DND-41 (cell line): Measurements from ENCODE around the gene GATAD2B.

Experiments used
- EZH2 ChIP-seq: IDR thresholded peaks from 3 replicates; pipeline ENCODE4 v1.6.1; 2012; ENCODE audit warnings: borderline replicate concordance, low read depth, mild to moderate bottlenecking, moderate library complexity, low read length, inconsistent platforms; ENCODE audit not compliant: severe bottlenecking
- TF ChIP-seq, protein P1 (sequence below): IDR thresholded peaks from 2 replicates; pipeline ENCODE4 v1.5.1; 2012; ENCODE audit warnings: borderline replicate concordance, low read length, moderate library complexity, mild to moderate bottlenecking; ENCODE audit not compliant: poor library complexity, severe bottlenecking; ENCODE audit errors: extremely low read depth

DNA sequence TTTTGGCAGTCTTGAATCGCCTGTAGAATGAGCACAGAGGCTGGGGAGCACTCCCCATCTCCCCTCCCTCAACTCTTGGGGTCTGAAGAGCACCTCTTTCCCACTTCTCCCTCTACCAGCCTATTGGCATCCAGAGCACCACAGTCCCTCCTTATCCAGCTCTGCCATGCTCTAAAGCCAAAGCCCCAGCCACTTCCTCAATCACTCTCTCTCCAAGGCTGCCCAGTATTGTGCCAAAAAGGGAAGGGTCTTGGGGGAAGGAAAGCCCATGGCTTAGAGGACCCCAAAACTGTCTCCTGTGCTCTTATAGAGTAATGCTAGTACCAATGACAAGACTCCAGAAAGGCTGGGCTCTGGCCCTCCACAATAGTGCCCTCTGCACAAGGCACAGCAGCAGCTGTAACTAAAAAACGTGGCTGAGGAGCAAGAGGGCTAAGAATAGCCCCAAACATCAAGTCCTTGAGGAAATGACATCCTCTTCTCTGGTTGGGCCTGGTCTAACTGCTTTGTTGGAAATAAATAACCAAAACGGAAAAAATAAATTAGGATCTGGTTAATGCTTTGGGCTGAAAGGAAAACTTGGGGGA lies 119.2 kb downstream of the GATAD2B start:
- TF ChIP-seq, protein P1, sequence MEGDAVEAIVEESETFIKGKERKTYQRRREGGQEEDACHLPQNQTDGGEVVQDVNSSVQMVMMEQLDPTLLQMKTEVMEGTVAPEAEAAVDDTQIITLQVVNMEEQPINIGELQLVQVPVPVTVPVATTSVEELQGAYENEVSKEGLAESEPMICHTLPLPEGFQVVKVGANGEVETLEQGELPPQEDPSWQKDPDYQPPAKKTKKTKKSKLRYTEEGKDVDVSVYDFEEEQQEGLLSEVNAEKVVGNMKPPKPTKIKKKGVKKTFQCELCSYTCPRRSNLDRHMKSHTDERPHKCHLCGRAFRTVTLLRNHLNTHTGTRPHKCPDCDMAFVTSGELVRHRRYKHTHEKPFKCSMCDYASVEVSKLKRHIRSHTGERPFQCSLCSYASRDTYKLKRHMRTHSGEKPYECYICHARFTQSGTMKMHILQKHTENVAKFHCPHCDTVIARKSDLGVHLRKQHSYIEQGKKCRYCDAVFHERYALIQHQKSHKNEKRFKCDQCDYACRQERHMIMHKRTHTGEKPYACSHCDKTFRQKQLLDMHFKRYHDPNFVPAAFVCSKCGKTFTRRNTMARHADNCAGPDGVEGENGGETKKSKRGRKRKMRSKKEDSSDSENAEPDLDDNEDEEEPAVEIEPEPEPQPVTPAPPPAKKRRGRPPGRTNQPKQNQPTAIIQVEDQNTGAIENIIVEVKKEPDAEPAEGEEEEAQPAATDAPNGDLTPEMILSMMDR, result no peak
- no peak for TF ChIP-seq EZH2
